GM12864 (cell line): ENCODE results near the gene FAM177B.

Experiments
- DNase-seq: peaks from one replicate; pipeline ENCODE4 v3.0.0-alpha.2; 2011; ENCODE audit warnings: low read depth
- H3K4me3 ChIP-seq: 2 replicates; pipeline ENCODE4 v1.5.1; 2011; ENCODE audit warnings: mild to moderate bottlenecking, low read depth, low read length, control low read depth
- CTCF ChIP-seq: IDR thresholded peaks from 2 replicates; pipeline ENCODE4 v1.5.1; 2011; ENCODE audit warnings: low read depth, mild to moderate bottlenecking, moderate library complexity, low read length, control low read depth, inconsistent platforms; ENCODE audit errors: missing control alignments

FAM177B gene

GRCh38 chr1:222785529-222785928 is 48.5 kb downstream of the FAM177B start:
- no peak overlapping the region for H3K4me3 ChIP-seq
- DNase-seq, result no peak
- no peak for TF ChIP-seq CTCF

GRCh38 chr1:222786121-222786520 is 49.1 kb downstream of the FAM177B start:
- no peak for TF ChIP-seq CTCF
- no peak for DNase-seq
- no peak overlapping the region for H3K4me3 ChIP-seq

GRCh38 chr1:222787729-222788128 is 50.7 kb downstream of the FAM177B start:
- no peak for DNase-seq
- TF ChIP-seq CTCF, result no peak

GRCh38 chr1:222788402-222789156 is 51.6 kb downstream of the FAM177B start:
- no peak for TF ChIP-seq CTCF

More at GRCh38 chr1:222787729-222788128, 50.7 kb downstream of the FAM177B start:
- no peak overlapping the region for H3K4me3 ChIP-seq

GRCh38 chr1:222790115-222790514 is 53.1 kb downstream of the FAM177B start:
- TF ChIP-seq CTCF, result no peak
- no peak overlapping the region for H3K4me3 ChIP-seq
- DNase-seq, result no peak

More at GRCh38 chr1:222788402-222789156, 51.6 kb downstream of the FAM177B start:
- H3K4me3 ChIP-seq, result no peak overlapping the region
- peak; percentile 22 for DNase-seq

GRCh38 chr1:222790520-222790919 is 53.5 kb downstream of the FAM177B start:
- no peak for TF ChIP-seq CTCF
- no peak overlapping the region for H3K4me3 ChIP-seq
- no peak for DNase-seq
